HG03103 (cell line): ENCODE results near the gene ABLIM1.

Source experiments
- ATAC-seq: cut with Tn5 transposase; IDR thresholded peaks from one replicate; pipeline ENCODE4 v1.9.1; 2021; ENCODE audit warnings: low read depth; ENCODE audit not compliant: unreplicated experiment

Gene ABLIM1

DNA sequence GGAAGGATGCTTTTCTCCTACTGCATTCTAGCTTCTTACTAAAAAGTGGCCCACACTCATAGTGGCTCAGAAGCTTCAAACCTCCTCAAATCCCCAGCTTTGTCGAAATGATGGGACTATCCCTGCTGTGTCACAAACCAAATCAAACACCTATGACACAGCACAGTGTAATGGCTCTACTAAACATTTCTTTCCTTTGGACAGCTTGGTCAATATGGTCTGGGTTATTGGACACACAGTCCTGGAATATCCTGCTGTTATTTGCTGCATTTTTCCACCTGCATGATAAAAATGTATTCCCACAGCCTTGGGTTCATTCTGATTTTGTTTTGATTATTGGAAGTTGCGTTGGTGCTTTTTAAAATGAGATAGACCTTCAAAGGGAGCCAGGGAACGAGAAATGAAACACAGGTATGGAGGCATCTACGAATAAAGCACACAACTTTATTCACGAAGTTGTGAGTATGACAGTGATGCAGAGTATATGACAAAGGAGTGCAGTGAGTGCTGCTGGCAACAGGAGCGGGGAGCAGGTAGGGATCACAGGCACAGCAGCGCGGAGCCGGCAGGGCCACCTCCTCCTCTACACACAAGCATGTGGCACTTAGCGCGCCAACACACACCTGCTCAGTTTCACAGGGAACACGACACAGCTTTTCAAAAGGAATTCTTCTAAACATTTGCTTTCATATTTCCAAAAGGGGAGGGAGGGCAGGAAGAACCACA is 227.2 kb downstream of the ABLIM1 start:
- ATAC-seq: no peak

DNA sequence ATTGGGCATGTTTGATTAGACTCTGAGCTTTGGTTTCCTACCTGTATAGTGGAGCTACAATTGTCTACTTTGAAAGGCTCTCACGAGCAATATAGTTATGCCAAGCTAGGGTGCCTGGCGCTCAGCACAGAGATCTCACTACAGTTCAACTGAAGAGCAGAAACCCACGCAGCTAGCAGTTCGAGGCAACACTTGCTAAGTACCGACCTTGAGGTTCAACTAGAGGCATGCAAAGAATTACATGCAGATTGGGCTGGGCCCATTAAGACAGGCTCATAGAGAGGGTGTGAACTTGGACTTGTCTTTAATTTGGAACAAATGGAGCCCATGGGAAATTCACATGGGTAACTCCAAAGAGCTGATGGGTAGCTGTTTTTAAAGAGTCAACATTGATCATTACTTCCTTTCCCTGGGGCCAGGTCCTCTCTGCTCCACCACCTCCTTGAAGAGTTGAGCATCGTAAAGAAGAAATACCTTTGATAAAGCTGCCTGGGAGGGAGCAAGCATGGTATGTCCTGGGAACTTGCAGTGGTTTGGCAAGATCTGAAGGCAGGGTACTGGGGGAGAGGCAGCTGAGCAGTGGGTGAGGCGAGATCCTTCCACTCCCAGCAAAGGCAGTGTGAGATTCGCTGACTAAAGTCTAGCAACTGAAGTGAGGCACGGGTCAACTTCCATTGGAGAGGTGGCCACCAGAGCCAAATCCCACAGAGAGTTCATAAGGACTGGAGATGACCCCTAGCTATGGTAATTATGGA is 228.3 kb downstream of the ABLIM1 start:
- no peak for ATAC-seq

DNA sequence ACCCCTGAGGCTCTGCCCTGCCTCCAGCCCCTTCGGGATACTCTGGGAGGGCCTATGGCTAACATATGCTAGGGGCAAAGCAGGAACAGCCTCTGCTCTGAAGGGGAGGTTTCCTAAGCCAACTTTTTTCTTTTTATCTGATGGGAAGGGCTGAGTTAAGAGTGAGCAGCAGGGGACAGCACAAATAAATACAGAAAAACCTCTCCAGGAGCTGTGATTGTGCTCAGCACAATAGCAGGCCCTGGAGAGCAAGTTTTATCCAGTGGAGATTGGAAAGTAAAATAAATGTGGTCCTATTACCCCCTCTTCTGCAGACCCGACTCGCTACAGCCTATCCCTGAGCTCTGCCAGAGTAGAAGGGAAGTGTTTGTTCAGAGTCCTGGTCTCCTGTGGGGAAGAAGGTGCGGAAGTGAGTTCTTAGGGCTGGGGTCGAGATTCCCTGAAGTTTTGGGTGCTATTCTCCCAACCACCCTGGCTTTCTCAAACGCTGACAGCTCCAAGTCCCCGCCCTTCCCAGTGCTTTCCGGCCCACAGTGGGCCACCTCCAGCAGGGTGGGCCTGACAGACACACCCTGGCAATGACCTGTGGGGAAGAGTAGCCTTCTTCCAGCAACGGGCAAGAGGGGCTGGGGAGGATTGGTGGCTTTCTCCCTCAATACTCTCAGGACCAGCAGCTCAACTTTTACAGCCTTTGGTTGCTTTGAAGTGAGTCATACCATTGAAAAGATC is 230.8 kb downstream of the ABLIM1 start:
- ATAC-seq: no peak

DNA sequence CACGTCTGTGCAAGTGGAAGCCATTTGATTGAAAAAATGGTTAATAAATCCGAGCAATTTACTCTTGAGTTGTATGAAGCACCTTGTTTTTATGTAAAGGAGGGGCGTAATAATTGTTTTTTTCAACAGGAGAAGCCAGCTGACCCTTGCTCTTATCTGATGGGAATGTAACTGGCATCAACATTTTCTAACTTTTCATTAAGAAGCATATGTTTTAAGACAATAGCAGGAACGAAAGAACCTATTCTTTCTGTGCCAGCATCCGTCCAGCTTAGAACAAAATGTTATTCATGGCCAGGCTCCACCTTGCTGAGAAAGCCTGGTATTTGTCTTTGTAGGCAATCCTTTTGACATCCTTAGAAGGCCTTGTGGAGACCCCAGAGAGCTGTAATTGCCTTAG is 231.6 kb downstream of the ABLIM1 start:
- no peak for ATAC-seq

DNA sequence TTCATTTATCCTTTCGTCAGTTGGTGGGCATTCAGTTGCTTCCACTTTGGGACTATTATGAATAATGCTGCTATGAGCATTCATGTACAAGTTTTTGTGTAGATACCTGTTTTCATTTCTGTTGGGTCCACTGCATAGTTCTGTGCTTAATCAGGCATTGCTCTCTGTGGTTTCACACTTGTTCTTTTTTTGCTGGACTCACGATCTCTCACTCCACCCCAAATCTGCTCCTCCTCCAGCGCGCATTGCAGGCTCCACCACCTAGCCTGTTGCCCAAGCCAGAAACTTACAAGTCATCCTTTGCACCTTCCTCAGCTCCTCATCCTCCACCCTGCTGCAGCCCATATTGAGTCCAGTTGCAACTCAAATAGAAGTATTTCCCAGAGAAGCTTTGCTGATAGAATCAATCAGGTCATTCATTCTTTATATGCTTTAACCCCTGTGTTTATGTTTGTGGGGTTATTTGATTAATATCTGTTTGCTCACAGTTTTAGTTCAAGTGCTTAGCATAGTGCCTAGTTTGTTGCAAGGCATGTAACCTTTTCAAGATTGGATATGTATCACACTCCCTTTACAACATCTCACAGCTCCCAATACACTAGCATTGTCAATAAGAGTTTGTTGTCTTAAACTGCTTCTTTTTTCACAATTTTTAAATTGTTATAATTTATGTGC is 237.1 kb downstream of the ABLIM1 start:
- ATAC-seq: no peak

DNA sequence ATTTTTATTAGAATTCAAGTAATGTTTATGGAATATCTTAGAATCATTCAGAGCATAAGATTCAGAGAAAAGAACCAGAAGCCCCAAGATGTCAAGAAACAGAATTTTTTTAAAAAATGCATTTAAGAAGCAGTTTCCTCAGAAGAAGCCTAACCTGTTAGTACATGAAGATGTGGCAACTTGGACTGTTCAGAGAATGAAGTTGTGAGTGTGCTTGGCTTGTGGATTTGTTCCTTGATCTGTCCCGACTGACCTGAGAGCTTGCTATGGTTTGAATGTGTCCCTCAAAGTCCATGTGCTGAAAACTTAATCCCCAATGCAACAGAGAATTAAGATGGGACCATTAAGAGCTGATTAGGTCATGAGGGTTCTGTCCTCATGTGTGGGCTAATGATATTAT is 240.0 kb downstream of the ABLIM1 start:
- no peak for ATAC-seq

DNA sequence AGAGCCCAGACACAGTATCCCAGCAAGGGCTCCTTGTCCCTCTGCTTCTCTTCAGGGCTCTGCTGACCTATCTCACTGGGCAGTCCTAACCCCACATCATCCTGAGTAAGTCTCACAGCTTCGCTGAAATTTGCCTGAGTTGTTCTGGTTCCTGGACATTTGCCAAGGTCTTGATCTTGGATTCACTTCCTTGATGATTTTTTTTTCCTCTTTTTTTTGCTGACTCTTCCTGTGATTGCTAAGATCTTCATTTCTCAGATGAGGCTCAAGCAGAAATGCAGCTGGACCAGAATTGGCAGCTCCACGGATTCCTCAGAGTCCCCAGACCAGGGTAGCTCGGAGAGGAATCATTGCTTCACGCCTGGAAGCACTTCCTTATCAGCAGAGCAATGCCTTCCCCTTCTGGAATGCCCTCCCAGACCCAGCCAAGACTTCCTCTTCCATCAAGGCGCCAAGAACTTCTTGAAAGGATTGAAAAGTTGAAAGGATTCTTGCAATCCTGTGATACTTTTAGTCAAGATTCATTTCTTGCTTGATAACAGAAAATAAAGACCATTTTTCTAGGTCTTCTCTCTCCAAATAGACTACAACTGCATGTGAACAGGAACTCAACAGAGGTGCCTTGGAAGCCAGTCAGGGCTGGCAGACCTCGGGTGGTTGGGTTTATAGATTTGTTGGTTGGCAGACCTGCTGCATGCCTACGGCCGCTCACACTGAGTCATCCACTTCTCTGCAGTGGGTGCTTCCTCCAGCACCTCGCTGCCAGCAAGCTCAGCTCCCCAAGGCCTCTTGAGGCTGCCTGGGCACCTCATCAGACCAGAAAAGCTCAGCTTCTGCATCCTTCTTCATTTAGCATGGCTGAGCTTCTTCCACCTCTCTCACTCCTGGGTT is 244.9 kb downstream of the ABLIM1 start:
- no peak for ATAC-seq

DNA sequence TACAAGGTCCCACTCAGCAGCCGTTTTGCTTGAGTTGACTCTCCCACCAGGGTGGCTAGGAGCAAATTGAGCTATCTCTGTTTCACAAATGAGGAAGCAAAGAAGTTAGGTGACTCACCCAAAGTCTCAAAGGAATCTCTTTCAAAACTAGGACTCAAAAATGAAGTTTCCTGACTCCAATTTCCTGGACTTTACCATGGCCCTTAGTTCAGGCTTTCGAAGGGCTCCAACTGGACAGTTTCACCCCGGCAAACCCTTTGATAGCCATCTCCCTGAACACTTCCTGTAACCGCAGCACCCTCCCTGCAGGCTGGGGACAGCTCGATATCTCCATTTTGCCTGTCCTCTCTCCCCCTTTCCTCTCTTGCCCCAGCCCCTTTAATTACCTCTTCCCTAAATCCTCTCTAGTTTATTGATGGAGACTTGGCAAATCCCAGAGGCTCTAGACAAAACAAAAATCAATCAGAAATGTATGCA is 249.1 kb downstream of the ABLIM1 start:
- ATAC-seq: no peak

DNA sequence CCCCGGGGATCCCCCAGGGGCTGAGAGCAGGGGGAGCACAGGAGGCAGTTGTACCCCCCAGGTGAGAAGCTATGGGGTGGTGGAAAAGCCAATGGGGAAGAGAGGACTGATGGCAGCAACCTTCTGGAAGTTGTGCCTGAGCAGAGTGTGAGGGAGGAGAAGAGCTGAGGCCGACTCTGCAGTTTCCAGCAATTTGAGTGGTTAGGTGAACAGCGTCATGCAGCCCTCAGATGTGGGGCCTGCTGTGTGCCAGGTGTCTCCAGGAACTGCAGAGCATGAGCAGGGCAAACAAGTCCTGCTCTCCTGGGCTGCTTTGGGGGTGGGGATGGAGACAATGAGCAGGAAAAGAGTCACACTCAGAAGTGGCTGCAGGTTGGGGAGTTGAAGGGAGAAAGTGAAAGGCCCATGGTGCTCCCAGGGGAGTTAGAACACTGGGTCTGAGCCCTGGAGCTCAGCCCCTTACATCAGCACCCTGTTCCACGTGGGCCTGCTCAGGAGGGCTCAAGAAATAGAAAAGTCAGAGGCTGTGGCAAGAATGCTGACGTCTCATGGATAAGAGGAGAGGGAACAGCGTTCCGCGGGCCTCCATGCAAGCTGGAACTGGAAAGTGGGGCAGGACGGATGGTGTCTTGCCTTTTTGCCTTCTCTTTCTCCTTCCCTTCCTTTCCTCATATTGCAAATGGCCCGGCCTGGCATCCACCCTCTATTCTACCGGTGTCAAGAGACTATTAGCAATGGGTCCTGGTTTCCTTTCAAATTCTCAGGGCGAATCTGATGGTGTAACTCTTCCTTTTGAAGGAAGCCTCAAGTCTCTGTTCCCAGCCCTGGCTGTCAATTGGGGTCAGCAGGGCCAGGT is 249.7 kb downstream of the ABLIM1 start:
- ATAC-seq: no peak

DNA sequence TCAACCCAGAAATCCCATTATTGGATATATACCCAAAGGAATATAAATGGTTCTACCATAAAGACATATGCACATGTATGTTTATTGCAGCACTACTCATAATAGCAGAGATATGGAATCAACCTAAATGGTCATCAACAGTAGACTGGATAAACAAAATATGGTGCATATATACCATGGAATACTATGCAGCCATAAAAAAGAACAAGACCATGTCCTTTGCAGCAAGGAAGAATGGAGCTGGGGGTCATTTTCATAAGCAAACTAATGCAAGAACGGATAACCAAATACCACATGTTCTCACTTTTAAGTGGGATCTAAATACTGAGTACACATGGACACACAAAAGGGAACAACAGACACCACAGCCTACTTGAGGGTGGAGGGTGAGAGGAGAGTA is 251.6 kb downstream of the ABLIM1 start:
- ATAC-seq: no peak

DNA sequence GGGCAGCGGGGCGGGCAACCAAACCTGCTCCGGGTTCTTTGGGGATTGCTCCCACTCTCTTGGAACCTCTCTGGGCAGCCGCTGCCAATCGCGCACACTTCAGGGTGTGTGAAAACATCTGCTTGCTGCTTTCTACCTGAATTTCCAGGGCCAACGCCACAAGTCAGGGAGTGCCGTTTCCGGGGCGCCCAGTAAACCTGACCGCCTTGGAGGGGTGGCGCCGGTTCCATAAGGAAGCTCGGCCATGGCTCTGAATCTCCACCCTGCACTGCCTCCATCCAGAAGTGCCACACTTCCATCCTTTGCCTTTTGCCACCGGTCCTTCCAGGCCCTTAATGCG is 253.1 kb downstream of the ABLIM1 start:
- no peak for ATAC-seq

DNA sequence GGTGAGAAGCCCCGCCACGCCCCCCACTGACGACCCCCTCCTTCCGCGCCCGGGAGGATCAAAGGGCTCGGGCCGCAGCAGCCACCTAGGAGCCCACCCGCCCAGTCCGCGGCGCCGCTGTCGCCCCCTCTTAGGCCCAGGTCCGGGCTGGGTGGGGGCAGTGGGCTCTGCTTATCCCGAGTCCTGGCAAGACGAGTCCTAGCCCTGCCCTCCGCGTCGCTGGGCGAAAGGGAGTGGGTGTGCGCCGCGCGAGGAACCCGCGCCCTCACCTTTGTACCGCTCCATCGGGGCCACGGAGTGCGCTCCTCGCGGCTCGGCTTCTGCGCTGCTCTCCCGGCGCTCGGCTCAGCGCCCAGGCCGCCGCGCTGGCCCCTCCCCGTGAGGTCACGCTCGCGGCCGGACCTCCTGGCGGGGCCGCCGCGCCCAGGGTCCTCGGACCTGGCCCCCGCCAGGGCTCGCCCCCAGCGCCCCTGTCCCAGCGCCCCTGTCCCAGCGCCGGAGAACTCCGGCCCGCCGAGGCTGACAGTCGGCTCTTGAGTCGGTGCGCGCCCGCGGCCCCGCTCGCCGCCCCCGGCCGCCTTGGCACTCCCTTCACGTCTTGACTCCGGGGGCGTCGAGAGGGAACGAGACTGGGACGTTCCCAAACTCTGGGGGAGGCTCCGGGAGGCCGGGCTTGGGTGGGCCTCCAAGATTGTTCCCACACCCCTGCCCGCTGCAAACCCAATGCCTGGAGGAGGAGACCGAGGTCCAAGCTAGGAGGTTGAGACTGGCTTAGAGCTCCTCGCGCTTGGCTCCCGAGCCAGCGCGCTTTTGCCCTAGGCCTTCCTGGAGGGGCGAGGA is 253.7 kb downstream of the ABLIM1 start, which contains the start of gene AFAP1L2:
Gene AFAP1L2 (minus strand): TSS at position 332 of the 840 bp plus-strand sequence. CDS start 47 bp downstream, at position 285.
- ATAC-seq: no peak

DNA sequence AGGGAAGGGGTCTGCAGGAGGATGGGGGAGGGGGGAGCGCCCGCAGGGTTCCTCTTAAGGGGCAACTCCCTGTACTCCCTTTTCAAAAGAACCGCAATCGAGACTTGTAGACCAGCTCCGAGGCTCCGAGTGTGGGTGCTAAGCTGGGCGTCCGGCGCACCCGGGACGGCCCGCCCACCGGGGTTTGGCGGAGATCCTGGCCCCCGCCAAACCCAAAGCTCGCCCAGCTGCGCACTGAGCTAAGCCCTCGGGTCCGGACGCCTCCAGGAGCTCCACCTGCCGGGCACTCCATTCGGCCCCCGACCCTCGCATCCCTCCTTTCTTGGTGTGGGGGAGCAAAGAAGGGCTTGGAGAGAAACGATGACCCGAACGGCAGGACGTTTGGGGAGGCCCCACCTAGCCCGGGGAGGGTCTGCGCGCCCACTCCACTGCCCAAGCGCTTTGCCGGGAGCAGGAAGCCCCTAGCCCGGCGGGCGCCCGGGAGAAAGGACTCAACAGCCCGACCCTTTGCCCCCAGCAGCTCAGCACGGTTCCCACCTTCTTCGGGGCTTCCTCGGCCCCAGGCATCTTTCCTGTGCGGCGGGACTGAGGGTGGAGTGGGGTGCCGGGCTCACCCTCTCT is 254.4 kb downstream of the ABLIM1 start:
- ATAC-seq: no peak

DNA sequence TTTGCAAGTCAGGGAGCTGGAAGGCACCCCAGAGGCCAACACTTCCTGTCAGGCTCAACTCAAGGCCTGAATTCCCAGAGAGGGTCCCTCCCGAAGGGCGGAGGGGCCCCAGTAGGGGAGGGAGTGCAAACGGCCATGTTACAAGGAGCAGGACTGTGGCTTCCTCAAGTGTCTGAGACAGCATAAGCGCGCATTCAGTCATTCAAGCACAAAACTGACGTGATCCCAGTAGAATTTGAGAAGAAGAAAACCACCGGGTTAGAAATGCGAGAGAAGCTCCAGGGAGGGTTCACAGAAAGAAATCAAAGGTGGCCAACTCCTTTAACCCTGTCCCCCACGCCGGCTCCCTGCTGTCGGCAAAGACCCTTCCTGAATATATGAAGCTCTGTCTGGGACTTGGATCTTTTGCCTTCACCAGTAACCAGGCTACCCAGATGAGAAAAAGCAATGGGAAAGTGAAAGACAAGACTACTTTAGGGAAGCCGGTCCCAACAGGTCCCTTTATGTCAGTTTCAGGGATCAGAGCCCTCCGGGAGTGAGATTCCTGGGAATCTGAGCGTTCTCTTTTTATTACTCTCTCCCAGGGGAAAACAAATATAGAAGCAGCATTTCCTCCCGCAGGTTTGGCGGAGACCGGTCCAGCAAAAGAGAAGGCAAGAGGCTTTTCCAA is 255.1 kb downstream of the ABLIM1 start:
- no peak for ATAC-seq

DNA sequence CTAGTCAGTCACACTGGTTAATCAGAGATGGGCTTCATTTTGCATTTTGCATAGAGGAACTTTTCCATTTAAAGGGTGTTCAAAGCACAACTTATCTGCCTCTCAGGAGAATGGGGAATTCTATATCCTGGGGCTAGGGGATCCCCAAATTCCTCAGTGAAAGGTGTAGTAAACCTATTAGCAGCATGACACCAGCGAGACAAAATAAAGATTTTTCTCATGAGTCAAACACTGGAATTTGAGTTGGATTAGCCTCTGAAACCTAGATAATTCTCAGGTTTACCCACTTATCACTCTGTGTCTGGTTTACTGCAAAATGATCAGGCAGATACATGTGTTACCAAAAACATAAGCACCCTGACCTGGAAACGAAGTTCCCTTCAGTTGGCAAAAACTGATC is 255.8 kb downstream of the ABLIM1 start:
- ATAC-seq: no peak

DNA sequence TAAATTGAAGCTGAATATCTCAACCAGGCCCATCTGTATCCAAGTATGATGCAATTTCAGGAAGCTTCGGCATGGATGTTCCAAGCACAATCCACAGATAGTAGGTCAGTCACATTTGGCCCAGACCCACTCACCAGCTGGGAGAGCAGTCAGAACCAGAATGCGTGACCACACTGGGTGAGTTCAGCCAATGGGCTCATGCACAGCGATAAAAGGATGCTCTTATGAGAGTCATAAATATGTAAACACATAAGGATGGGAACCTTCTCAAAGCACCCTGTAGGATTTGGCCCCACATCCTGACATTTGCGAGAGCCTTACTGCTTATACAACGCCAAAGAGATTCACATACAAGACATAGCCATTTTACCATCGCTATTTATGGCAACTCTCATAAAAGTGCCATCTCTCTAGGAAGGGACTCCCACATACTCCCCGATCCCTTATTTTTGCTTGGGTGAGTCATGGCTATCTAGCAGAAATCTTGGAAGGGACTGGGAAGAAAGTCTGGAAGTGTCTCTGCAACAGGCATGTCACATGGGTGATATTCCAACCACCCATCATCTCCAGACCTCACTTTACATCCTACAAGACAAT is 256.8 kb downstream of the ABLIM1 start:
- ATAC-seq: no peak

DNA sequence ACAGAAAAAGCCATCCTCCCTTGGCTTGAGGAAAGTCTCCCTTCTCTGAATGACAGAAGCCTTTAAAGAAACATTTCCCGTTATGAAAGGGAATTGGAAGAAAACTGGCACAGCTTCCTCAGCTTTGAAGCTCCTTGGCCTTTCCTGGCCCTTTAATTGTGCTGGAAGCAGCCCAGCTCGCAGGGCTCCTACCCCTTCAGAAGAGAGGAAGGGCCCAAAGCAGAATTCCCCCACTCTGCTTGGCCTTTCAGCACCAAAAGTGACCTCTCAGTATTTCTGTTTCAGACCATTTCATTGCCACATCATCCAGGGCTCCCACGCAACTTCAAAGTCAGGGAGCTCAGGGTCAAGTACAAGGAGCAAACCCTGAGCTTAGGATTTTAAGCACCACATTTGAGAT is 258.0 kb downstream of the ABLIM1 start:
- no peak for ATAC-seq
